Trophoblast cell (in vitro differentiated cells and primary cell): Measurements from ENCODE around the gene SPIN1.

Experiments used
- DNase-seq, 2 donors: peaks; one replicate each; pipeline ENCODE4 v3.0.0-alpha.2; 2016
- H2AFZ ChIP-seq: 2 replicates; pipeline ENCODE4 v1.6.1; 2013; ENCODE audit warnings: low read length, moderate library complexity, mild to moderate bottlenecking; ENCODE audit not compliant: insufficient read depth, poor library complexity
- H2AK5ac ChIP-seq: 2 replicates; pipeline ENCODE4 v1.6.1; 2013; ENCODE audit warnings: mild to moderate bottlenecking, low read length
- H2BK120ac ChIP-seq: 2 replicates; pipeline ENCODE4 v1.6.1; 2013; ENCODE audit warnings: low read length, mild to moderate bottlenecking, moderate library complexity; ENCODE audit not compliant: insufficient read depth, poor library complexity
- H2BK12ac ChIP-seq: 2 replicates; pipeline ENCODE4 v1.6.1; 2013; ENCODE audit warnings: mild to moderate bottlenecking, low read length, moderate library complexity
- H2BK5ac ChIP-seq: 2 replicates; pipeline ENCODE4 v1.6.1; 2013; ENCODE audit warnings: low read length, low read depth, moderate library complexity, mild to moderate bottlenecking; ENCODE audit not compliant: poor library complexity
- H3K14ac ChIP-seq: 2 replicates; pipeline ENCODE4 v1.6.1; 2013; ENCODE audit warnings: mild to moderate bottlenecking, low read length
- H3K18ac ChIP-seq: 2 replicates; pipeline ENCODE4 v1.6.1; 2013; ENCODE audit warnings: mild to moderate bottlenecking, low read length
- H3K23ac ChIP-seq: 2 replicates; pipeline ENCODE4 v1.6.1; 2013; ENCODE audit warnings: low read length
- H3K27ac ChIP-seq: 2 replicates; pipeline ENCODE4 v1.5.1; 2013; ENCODE audit warnings: low read depth, mild to moderate bottlenecking, inconsistent platforms, low read length, moderate library complexity
- H3K27me3 ChIP-seq: 2 replicates; pipeline ENCODE4 v1.6.1; 2013; ENCODE audit warnings: inconsistent platforms, mild to moderate bottlenecking, low read length, moderate library complexity; ENCODE audit not compliant: insufficient read depth
- H3K36me3 ChIP-seq, 2 experiments: 1 replicate in 1 of 2; 2 replicates in 1 of 2; pipeline ENCODE4 v1.6.1; 2013; ENCODE audit warnings: low read length in 2 of 2, mild to moderate bottlenecking in 2 of 2, moderate library complexity in 1 of 2; ENCODE audit not compliant: insufficient read depth in 2 of 2, control insufficient read depth in 1 of 2
- H3K4ac ChIP-seq: 2 replicates; pipeline ENCODE4 v1.6.1; 2013; ENCODE audit warnings: low read depth, mild to moderate bottlenecking, low read length, moderate library complexity
- H3K4me1 ChIP-seq, 2 experiments: 1 replicate in 1 of 2; 2 replicates in 1 of 2; pipeline ENCODE4 v1.6.1; 2013; ENCODE audit warnings: low read length in 2 of 2, mild to moderate bottlenecking in 2 of 2, moderate library complexity in 1 of 2; ENCODE audit not compliant: insufficient read depth in 2 of 2, control insufficient read depth in 1 of 2
- H3K4me2 ChIP-seq: 2 replicates; pipeline ENCODE4 v1.6.1; 2013; ENCODE audit warnings: inconsistent platforms, mild to moderate bottlenecking, low read length, moderate library complexity
- H3K4me3 ChIP-seq: 2 replicates; pipeline ENCODE4 v1.5.1; 2013; ENCODE audit warnings: mild to moderate bottlenecking, low read depth, low read length, inconsistent platforms
- H3K79me1 ChIP-seq: one replicate; pipeline ENCODE4 v1.6.1; 2013; ENCODE audit warnings: low read length
- H3K79me2 ChIP-seq: 2 replicates; pipeline ENCODE4 v1.6.1; 2013; ENCODE audit warnings: low read length, mild to moderate bottlenecking; ENCODE audit not compliant: control insufficient read depth, insufficient read depth, poor library complexity
- H3K9ac ChIP-seq: 2 replicates; pipeline ENCODE4 v1.6.1; 2013; ENCODE audit warnings: mild to moderate bottlenecking, low read length
- H3K9me3 ChIP-seq: 2 replicates; pipeline ENCODE4 v1.6.1; 2013; ENCODE audit warnings: low read depth, mild to moderate bottlenecking, control low read depth, inconsistent platforms, low read length; ENCODE audit not compliant: insufficient read depth
- H4K12ac ChIP-seq: 2 replicates; pipeline ENCODE4 v1.6.1; 2013; ENCODE audit warnings: low read depth, mild to moderate bottlenecking, low read length, moderate library complexity
- H4K8ac ChIP-seq: 2 replicates; pipeline ENCODE4 v1.6.1; 2013; ENCODE audit warnings: low read depth, mild to moderate bottlenecking, low read length, moderate library complexity
- H4K91ac ChIP-seq: one replicate; pipeline ENCODE4 v1.6.1; 2013; ENCODE audit warnings: low read depth, mild to moderate bottlenecking, low read length, moderate library complexity
- WGBS: extraction: QIAGEN DNeasy Blood & Tissue Kit; methylation state at CpG from one replicate; pipeline ENCODE4 v1.1.7; 2013; ENCODE audit warnings: missing lambda C conversion rate; ENCODE audit not compliant: insufficient read length, insufficient coverage; ENCODE audit errors: extremely low coverage; 5-methylcytosine and 5-hydroxymethylcytosine counted together

SPIN1 gene

DNA sequence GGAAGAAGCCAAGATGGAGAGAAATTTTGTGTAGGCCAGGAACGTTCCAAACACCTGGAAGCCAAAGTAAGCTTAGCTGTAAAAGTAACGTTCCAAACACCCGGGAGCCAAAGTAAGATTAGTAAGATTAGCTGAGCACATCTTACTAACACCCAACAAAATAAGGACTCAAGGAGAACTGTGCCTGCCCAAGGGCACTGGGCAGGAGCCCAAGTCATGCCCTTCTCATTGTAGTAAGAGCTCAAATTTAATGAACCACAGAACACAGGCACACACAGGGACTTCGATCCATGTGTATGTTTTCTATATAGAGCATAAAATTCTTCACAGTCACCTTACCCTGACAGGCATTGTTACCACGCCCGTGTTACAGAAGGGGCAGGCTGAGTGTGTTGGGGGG, 110.6 kb downstream of the SPIN1 start:
- peaks cover 6% of the 10 kb centered on the region for H3K79me1 ChIP-seq
- H3K79me2 ChIP-seq = no peaks in the 10 kb centered on the region
- H3K4ac ChIP-seq = no peak overlapping the region
- no peak overlapping the region for H3K9ac ChIP-seq
- no peak overlapping the region for H2BK120ac ChIP-seq
- no peak overlapping the region for H4K91ac ChIP-seq
- H3K4me3 ChIP-seq = no peak overlapping the region
- H2AFZ ChIP-seq = no peak overlapping the region
- H3K27me3 ChIP-seq = no peaks in the 10 kb centered on the region
- H2AK5ac ChIP-seq = no peak overlapping the region
- peaks cover 9 to 12% of the 10 kb centered on the region in 2 experiments for H3K4me1 ChIP-seq
- no peak overlapping the region for H2BK5ac ChIP-seq
- no peak overlapping the region for H2BK12ac ChIP-seq
- H4K8ac ChIP-seq = no peak overlapping the region
- WGBS = no CpG with 5 or more reads among the region's 6 CpGs
- no peaks in the 10 kb centered on the region for H3K36me3 ChIP-seq
- DNase-seq = no peak
- H3K9me3 ChIP-seq = no peaks in the 10 kb centered on the region
- no peak overlapping the region for H3K18ac ChIP-seq
- H3K23ac ChIP-seq = no peak overlapping the region
- H3K4me2 ChIP-seq = no peak overlapping the region
- no peak overlapping the region for H3K14ac ChIP-seq
- no peak overlapping the region for H3K27ac ChIP-seq
- no peak overlapping the region for H4K12ac ChIP-seq

DNA sequence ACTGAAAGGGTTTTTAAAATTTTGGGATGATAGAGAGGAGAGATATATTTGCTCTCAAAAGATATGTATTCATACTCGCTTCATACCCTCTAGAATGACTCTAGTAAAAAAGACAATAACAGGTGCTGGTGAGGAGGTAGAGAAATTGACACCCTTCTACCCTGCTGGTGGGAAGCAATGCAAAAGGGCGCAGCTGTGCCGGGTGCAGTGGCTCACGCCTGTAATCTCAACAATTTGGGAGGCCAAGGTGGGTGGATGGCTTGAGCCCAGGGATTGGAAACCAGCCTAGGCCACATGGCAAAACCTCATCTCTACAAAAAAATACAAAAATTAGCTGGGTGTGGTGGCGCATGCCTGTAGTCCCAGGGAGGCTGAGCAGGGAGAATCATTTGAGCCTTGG, 112.8 kb downstream of the SPIN1 start:
- Histone ChIP-seq H3K18ac (no peak overlapping the region), H4K91ac (no peak overlapping the region), H2BK5ac (no peak overlapping the region), H3K4me2 (no peak overlapping the region), H4K8ac (no peak overlapping the region), H3K4me1 (peaks cover 9 to 12% of the 10 kb centered on the region in 2 experiments), H2BK120ac (no peak overlapping the region), H3K23ac (no peak overlapping the region), H3K27me3 (no peaks in the 10 kb centered on the region), H3K9me3 (peaks cover 2% of the 10 kb centered on the region), H3K27ac (no peak overlapping the region), H3K79me1 (peaks cover 6% of the 10 kb centered on the region), H3K4me3 (no peak overlapping the region), H4K12ac (no peak overlapping the region), H3K79me2 (no peaks in the 10 kb centered on the region), H2AK5ac (no peak overlapping the region), H3K14ac (no peak overlapping the region), H2BK12ac (no peak overlapping the region), H2AFZ (no peak overlapping the region), H3K9ac (no peak overlapping the region), H3K4ac (no peak overlapping the region), H3K36me3 (no peaks in the 10 kb centered on the region)
- no peak for DNase-seq
- no CpG with 5 or more reads among the region's 5 CpGs for WGBS

DNA sequence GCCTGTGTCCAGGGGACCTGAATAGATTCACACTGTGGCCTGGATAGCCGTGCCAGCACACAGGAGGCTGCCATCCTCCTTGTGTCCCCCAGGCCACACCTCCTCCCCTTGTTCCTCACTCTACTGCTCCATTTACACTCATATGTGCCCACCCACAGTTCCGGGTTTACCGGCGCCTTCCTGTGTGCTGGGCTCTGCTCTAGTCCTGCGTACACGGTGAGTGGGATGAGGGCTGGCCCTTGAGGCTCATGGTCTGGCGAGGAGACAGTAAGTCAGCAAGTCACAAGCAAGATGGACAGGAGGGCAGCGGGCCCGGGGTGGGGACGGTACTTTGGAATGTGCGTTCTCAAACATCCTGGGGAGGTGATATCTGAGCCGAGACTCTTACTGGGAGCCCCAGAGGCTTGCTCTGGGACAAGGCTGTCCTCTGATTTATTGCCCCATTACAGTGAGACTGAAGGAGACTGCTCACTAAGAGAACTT, 114.3 kb downstream of the SPIN1 start:
- H2AFZ ChIP-seq = no peak overlapping the region
- H3K23ac ChIP-seq = no peak overlapping the region
- no peak overlapping the region for H3K4me2 ChIP-seq
- no peak overlapping the region for H4K12ac ChIP-seq
- no peak overlapping the region for H2BK12ac ChIP-seq
- DNase-seq = no peak
- H3K18ac ChIP-seq = no peak overlapping the region
- H4K91ac ChIP-seq = peak overlapping the region; percentile 8
- H3K36me3 ChIP-seq = no peaks in the 10 kb centered on the region
- no peaks in the 10 kb centered on the region for H3K79me2 ChIP-seq
- H3K9ac ChIP-seq = no peak overlapping the region
- no peak overlapping the region for H3K14ac ChIP-seq
- no peak overlapping the region for H2AK5ac ChIP-seq
- peaks cover 6% of the 10 kb centered on the region for H3K79me1 ChIP-seq
- WGBS = no CpG with 5 or more reads among the region's 12 CpGs
- H3K27me3 ChIP-seq = no peaks in the 10 kb centered on the region
- no peak overlapping the region for H3K4me3 ChIP-seq
- peaks cover 9 to 12% of the 10 kb centered on the region in 2 experiments for H3K4me1 ChIP-seq
- no peak overlapping the region for H3K27ac ChIP-seq
- H3K9me3 ChIP-seq = peaks cover 2% of the 10 kb centered on the region
- H3K4ac ChIP-seq = no peak overlapping the region
- H2BK5ac ChIP-seq = no peak overlapping the region
- H2BK120ac ChIP-seq = no peak overlapping the region
- no peak overlapping the region for H4K8ac ChIP-seq

DNA sequence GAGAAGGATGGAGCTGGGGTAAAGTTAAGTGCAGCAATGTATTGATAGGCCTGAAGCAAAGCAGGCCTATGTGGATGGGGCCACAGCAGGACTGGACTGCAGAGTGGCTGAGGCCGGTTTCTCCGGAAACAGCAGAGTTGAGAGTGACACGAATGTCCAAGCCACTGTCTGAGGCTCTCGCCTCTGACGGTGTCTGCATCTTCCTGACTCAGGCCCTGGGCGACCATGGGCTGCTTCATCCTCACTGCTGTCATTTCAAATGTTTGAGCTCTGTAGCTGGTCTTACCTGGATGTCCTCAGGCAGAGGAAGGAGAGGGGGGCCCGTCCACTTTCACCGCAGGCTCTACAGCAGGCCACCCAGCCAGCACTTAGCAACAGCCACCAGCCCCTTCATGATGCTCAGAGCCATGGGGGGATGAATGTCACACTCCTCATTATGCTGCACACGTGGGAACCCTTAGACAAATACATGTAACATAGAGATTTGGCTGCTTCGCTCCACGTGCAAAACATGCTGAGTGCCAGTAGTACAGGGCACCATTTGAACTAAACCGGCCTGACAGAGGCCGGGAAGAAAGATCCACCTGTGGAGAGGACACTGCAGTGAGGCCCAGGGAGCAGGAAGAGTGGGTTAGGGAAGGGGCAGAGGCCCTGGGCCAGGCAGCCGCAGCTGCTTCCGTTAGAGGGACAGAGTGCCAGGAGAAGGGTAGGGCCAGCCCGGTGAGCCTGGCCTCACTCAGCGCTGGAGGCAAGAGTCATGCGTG, 115.0 kb downstream of the SPIN1 start:
- Histone ChIP-seq H2BK12ac (no peak overlapping the region), H3K79me2 (no peaks in the 10 kb centered on the region)

More for the DNA sequence above, 115.0 kb downstream of the SPIN1 start:
- Histone ChIP-seq H3K18ac (no peak overlapping the region), H3K4me2 (no peak overlapping the region), H2BK120ac (no peak overlapping the region), H3K4me3 (no peak overlapping the region), H3K23ac (no peak overlapping the region), H2AFZ (no peak overlapping the region), H3K14ac (no peak overlapping the region), H4K12ac (no peak overlapping the region), H2BK5ac (no peak overlapping the region), H3K9me3 (peaks cover 2% of the 10 kb centered on the region), H3K4me1 (peaks cover 9 to 12% of the 10 kb centered on the region in 2 experiments), H3K27me3 (no peaks in the 10 kb centered on the region), H3K79me1 (peaks cover 6% of the 10 kb centered on the region), H3K36me3 (no peaks in the 10 kb centered on the region), H3K9ac (no peak overlapping the region), H3K4ac (no peak overlapping the region), H4K91ac (no peak overlapping the region), H4K8ac (no peak overlapping the region), H3K27ac (no peak overlapping the region), H2AK5ac (no peak overlapping the region)
- no CpG with 5 or more reads among the region's 18 CpGs for WGBS
- no peak for DNase-seq
